Panc1 (cell line): ENCODE data around the gene TEX50. TPM values are rescaled to one million over a fixed set of nuclear protein-coding genes. Genes with fewer than 3 reads are reported as not detected.
"Not testable (repeated sequence)": the region's sequence is repeated elsewhere in the genome, so short reads cannot be mapped to it uniquely, and the experiment has no call there.

ENCODE experiments used
- ATAC-seq: fragments of 200-7000 bp; cut with Tn5 transposase; 2 replicates; pipeline ENCODE4 v1.9.1; 2020; ENCODE audit warnings: mild to moderate bottlenecking, moderate library complexity
- BruUV-seq: library from RNA; stranded (reverse); fragments of 400-500 nt; replicated peaks from 2 replicates; lab custom pipeline; 2021; lab: Mats Ljungman, UMichigan
- CTCF ChIA-PET: fragments of 300-600 bp; sonication (Branson Sonifier 250); formaldehyde crosslinking; loops from one replicate; lab custom pipeline; 2022; ENCODE audit warnings: antibody characterized with exemption; lab: Charles Lee
- POLR2A ChIA-PET: fragments of 300-600 bp; sonication (Branson Sonifier 250); formaldehyde crosslinking; loops from one replicate; lab custom pipeline; 2022; ENCODE audit warnings: antibody characterized with exemption; lab: Charles Lee
- DNase-seq: peaks from one replicate; pipeline ENCODE4 v3.0.0-alpha.2; 2010; ENCODE audit warnings: low read depth, low spot score
- H3K27ac ChIP-seq: 2 replicates; pipeline ENCODE4 v1.5.1; 2011; ENCODE audit warnings: mild to moderate bottlenecking, low read length, inconsistent platforms
- H3K27me3 ChIP-seq: fragments of 200-500 bp; sonication (Bioruptor generic); 2 replicates; pipeline ENCODE4 v1.6.0; 2014; ENCODE audit warnings: low read length, inconsistent platforms; ENCODE audit not compliant: control insufficient read depth, insufficient read depth
- H3K36me3 ChIP-seq: fragments of 200-500 bp; sonication (Bioruptor generic); 2 replicates; pipeline ENCODE4 v1.5.1; 2014; ENCODE audit warnings: inconsistent platforms, mild to moderate bottlenecking, low read length, moderate library complexity; ENCODE audit not compliant: control insufficient read depth, insufficient read depth
- H3K4me1 ChIP-seq: 2 replicates; pipeline ENCODE4 v1.5.1; 2011; ENCODE audit warnings: inconsistent platforms, mild to moderate bottlenecking, low read length, moderate library complexity; ENCODE audit not compliant: control insufficient read depth, insufficient read depth
- H3K4me3 ChIP-seq, 2 experiments: 2 replicates each; pipeline ENCODE4 v1.5.1; 2011 to 2012; ENCODE audit warnings: low read depth in 2 of 2, low read length in 2 of 2, mild to moderate bottlenecking in 2 of 2, inconsistent platforms in 1 of 2, moderate library complexity in 1 of 2
- H3K9me3 ChIP-seq: fragments of 200-500 bp; sonication (Bioruptor generic); 2 replicates; pipeline ENCODE4 v1.5.1; 2014; ENCODE audit warnings: low read depth, mild to moderate bottlenecking, inconsistent platforms, low read length, moderate library complexity; ENCODE audit not compliant: control insufficient read depth, insufficient read depth
- POLR2AphosphoS5 ChIP-seq: IDR thresholded peaks from 2 replicates; pipeline ENCODE4 v1.6.1; 2012; ENCODE audit warnings: mild to moderate bottlenecking, low read depth, low read length, moderate library complexity
- SIN3A ChIP-seq: IDR thresholded peaks from 2 replicates; pipeline ENCODE4 v1.6.1; 2012; ENCODE audit warnings: low read depth, mild to moderate bottlenecking, low read length, moderate library complexity, borderline replicate concordance; ENCODE audit not compliant: insufficient read depth
- TCF7L2 ChIP-seq: IDR thresholded peaks from 2 replicates; pipeline ENCODE4 v1.6.1; 2011; ENCODE audit warnings: mild to moderate bottlenecking, low read depth, low read length, inconsistent platforms
- in situ Hi-C: cut with HindIII; loops from 2 replicates; pipeline ENCODE4 v1.10.0; 2016; ENCODE audit warnings: low sequenced_read_pairs, low pct_unique_long_range_greater_than_20kb
- intact Hi-C: fragments of 100-400 bp; cut with micrococcal nuclease; formaldehyde crosslinking; loops from one replicate; pipeline ENCODE4 v1.10.0; 2022; ENCODE audit not compliant: unreplicated experiment
- total RNA-seq: library from RNA; stranded (reverse); gene quantifications from one replicate; pipeline ENCODE4 v1.2.1, GENCODE V29; 2021; ENCODE audit not compliant: unreplicated experiment
- TF ChIP-seq, protein P1 (sequence below), 2 experiments: IDR thresholded peaks; 2 replicates each; pipeline ENCODE4 v1.6.1; 2011 to 2012; ENCODE audit warnings: low read depth in 2 of 2, control low read depth in 1 of 2, low read length in 1 of 2, mild to moderate bottlenecking in 1 of 2, moderate library complexity in 1 of 2; ENCODE audit not compliant: insufficient read depth in 1 of 2
- TF ChIP-seq, protein P2 (sequence below): fragments of 450-650 bp; IDR thresholded peaks from 2 replicates; pipeline ENCODE4 v1.5.1; 2017; ENCODE audit warnings: mild to moderate bottlenecking

The TEX50 gene
- total RNA-seq, 1 experiment from 2014 or later, result not detected

DNA sequence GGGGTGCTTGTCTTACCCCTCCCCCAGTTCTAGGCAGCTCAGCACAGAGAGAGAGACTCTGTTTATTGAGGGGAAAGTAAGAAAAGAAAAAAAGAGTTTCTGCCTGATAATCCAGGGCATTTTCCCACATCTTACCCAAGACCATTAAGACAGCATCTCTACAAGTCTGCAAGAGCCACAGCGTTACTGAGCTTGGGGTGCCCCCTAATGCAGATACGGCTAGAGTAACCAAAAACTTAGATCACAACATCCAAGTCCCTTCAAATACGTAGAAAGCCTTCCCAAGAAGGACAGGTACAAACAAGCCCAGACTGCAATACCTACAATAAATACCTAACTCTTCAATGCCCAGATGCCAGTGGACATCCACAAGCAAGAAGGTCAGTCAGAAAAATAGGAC, 6.2 kb upstream of the TEX50 start:
- CTCF ChIA-PET, result no interaction called here
- intact Hi-C loops (no loop called here), in situ Hi-C loops (no loop called here)
- H3K9me3 ChIP-seq, result no peaks in the 10 kb centered on the region
- no peak overlapping the region for H3K4me3 ChIP-seq
- no peak for DNase-seq
- H3K4me1 ChIP-seq, result no peaks in the 10 kb centered on the region
- H3K36me3 ChIP-seq, result no peaks in the 10 kb centered on the region
- BruUV-seq, result no TSS peak
- H3K27ac ChIP-seq, result no peak overlapping the region
- POLR2A ChIA-PET, result no interaction called here
- no peak for ATAC-seq
- H3K27me3 ChIP-seq, result no peaks in the 10 kb centered on the region
- TF ChIP-seq TCF7L2 (no peak), POLR2AphosphoS5 (no peak)
- TF ChIP-seq, protein P1, sequence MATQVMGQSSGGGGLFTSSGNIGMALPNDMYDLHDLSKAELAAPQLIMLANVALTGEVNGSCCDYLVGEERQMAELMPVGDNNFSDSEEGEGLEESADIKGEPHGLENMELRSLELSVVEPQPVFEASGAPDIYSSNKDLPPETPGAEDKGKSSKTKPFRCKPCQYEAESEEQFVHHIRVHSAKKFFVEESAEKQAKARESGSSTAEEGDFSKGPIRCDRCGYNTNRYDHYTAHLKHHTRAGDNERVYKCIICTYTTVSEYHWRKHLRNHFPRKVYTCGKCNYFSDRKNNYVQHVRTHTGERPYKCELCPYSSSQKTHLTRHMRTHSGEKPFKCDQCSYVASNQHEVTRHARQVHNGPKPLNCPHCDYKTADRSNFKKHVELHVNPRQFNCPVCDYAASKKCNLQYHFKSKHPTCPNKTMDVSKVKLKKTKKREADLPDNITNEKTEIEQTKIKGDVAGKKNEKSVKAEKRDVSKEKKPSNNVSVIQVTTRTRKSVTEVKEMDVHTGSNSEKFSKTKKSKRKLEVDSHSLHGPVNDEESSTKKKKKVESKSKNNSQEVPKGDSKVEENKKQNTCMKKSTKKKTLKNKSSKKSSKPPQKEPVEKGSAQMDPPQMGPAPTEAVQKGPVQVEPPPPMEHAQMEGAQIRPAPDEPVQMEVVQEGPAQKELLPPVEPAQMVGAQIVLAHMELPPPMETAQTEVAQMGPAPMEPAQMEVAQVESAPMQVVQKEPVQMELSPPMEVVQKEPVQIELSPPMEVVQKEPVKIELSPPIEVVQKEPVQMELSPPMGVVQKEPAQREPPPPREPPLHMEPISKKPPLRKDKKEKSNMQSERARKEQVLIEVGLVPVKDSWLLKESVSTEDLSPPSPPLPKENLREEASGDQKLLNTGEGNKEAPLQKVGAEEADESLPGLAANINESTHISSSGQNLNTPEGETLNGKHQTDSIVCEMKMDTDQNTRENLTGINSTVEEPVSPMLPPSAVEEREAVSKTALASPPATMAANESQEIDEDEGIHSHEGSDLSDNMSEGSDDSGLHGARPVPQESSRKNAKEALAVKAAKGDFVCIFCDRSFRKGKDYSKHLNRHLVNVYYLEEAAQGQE (IDR thresholded peaks at IDR 0.05; ENCODE audit: insufficient read depth in 1 of 2, low read depth in 2 of 2, low read length in 1 of 2), result no peak

DNA sequence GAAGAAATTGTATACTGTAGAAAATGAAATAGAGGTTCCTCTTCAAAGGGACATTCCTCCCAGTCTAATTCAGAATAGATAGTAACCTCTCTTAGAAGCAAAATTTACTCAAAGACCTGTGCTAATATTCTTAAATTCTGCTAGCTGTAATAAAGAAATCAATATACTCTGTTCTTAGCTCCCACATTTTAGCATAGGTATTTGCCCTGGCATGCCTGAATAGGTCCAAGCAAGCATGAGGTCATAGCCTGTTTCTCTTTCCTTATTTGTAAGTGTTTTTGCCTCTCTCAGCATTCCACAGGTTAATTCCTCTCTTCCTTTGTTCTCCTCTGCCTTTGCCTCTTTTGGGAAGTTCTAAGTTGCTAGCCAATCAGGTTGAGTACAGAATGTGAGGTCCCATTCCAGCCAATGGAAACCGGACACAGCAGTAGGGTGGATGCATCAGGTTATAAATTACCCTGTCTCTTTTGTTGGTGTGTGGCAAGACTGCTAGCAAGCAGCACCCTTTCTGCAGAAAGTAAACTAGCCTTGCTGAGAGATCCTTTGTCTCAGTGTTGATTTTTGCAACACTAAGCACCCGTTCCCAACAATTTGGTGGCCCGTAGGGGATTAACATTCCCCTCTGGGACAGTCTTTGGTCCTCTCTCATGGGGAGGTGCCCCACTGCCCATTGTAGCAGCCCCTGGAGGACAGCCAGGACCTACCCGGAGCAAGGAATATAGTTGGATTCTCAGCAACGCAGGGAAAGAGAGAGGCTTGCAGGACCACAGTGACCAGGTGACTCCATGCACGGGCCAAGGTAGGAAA, 2.3 kb downstream of the TEX50 start:
- POLR2A ChIA-PET, H3K36me3 ChIP-seq, in situ Hi-C loops, intact Hi-C loops, CTCF ChIA-PET, DNase-seq, H3K4me1 ChIP-seq, H3K4me3 ChIP-seq, BruUV-seq, H3K27ac ChIP-seq, H3K9me3 ChIP-seq, H3K27me3 ChIP-seq, ATAC-seq: not testable (repeated sequence)

DNA sequence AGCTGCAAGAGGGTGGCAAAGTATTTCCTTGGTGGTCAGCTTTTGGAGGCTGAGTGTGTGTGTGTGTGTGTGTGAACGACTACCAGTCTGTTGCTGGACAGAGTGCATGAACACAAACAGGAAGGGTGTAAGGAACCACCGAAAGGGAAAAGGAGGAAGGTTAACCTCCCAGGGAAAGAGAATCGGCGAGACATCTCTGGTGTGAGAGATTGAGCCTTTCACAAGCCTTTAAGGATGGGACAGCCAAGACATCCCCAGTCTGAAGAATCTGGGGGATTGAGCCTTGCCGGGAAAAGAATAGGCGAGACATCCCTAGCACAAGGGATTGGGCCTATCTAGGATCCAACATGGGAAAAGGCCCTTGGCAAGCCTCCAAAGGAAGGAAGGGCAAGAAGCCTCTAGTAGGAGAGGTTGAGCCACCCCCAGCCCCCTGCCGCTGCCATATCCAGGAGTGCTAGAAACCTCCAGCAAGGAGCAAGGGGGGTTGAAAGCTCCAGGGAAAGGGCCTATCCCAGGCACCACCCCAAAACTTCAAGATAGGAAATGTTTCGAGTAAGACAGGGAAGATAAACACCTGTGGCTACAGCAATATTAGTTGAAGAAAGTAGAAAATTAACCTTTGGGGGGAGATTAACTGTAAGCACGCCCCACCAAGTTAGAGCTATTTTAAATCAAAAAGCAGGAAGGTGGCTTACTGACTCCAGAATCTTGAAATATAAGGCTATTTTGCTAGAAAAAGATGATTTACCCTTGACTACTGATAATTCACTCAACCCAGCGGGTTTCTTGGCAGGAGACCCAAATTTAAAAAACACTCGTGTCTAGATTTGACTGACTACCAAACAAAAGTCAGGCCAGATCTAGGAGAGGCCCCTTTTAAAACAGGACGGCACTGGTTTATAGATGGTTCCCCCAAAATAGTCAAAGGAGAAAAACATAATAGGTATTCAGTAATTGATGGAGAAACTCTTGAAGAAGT, 3.2 kb downstream of the TEX50 start:
- CTCF ChIA-PET, result no interaction called here
- H3K4me3 ChIP-seq, result no peak overlapping the region

More for the DNA sequence above, 3.2 kb downstream of the TEX50 start:
- BruUV-seq, result no TSS peak
- intact Hi-C loops (no loop called here), in situ Hi-C loops (no loop called here)
- DNase-seq, result no peak
- Histone ChIP-seq H3K27me3 (no peaks in the 10 kb centered on the region), H3K9me3 (no peaks in the 10 kb centered on the region), H3K27ac (no peak overlapping the region), H3K36me3 (no peaks in the 10 kb centered on the region), H3K4me1 (no peaks in the 10 kb centered on the region)
- no peak for ATAC-seq
- POLR2A ChIA-PET, result no interaction called here
- TF ChIP-seq POLR2AphosphoS5, result no peak
- no peak for TF ChIP-seq SIN3A
- TF ChIP-seq, protein P2, sequence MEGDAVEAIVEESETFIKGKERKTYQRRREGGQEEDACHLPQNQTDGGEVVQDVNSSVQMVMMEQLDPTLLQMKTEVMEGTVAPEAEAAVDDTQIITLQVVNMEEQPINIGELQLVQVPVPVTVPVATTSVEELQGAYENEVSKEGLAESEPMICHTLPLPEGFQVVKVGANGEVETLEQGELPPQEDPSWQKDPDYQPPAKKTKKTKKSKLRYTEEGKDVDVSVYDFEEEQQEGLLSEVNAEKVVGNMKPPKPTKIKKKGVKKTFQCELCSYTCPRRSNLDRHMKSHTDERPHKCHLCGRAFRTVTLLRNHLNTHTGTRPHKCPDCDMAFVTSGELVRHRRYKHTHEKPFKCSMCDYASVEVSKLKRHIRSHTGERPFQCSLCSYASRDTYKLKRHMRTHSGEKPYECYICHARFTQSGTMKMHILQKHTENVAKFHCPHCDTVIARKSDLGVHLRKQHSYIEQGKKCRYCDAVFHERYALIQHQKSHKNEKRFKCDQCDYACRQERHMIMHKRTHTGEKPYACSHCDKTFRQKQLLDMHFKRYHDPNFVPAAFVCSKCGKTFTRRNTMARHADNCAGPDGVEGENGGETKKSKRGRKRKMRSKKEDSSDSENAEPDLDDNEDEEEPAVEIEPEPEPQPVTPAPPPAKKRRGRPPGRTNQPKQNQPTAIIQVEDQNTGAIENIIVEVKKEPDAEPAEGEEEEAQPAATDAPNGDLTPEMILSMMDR, result no peak
- TF ChIP-seq TCF7L2, result no peak
- TF ChIP-seq, protein P1 (IDR thresholded peaks at IDR 0.05; ENCODE audit: insufficient read depth in 1 of 2, low read depth in 2 of 2, low read length in 1 of 2), result no peak
